GM12878 (cell line): ENCODE data around the gene CALHM2. TPM values are rescaled to one million over a fixed set of nuclear protein-coding genes. Genes with fewer than 3 reads are reported as not detected.

Experiments used
- ATAC-seq: fragments of 200-7000 bp; cut with Tn5 transposase; 3 replicates; pipeline ENCODE4 v1.9.1; 2020; ENCODE audit warnings: mild to moderate bottlenecking, moderate library complexity
- BruUV-seq: library from RNA; stranded (reverse); fragments of 400-500 nt; replicated peaks from 2 replicates; lab custom pipeline; 2021; lab: Mats Ljungman, UMichigan
- CTCF ChIA-PET: fragments of 300-600 bp; sonication (Branson Sonifier 250); formaldehyde crosslinking; extraction: SDS; loops from one replicate; lab custom pipeline; 2021; ENCODE audit warnings: inconsistent platforms; lab: Yijun Ruan, JAX
- POLR2A ChIA-PET: fragments of 350-600 bp; formaldehyde crosslinking; extraction: SDS; loops from one replicate; lab custom pipeline; 2021; ENCODE audit warnings: inconsistent platforms; lab: Charles Lee
- RAD21 ChIA-PET: fragments of 300-600 bp; sonication (Branson Sonifier 250); formaldehyde crosslinking; loops from one replicate; lab custom pipeline; 2023; ENCODE audit warnings: antibody characterized with exemption; ENCODE audit not compliant: unreplicated experiment; lab: Charles Lee
- SMC1A ChIA-PET: fragments of 300-600 bp; sonication (Branson Sonifier 250); formaldehyde crosslinking; loops from one replicate; lab custom pipeline; 2023; ENCODE audit not compliant: unreplicated experiment, uncharacterized antibody; lab: Charles Lee
- DNase-seq: peaks from one replicate; pipeline ENCODE4 v3.0.0-alpha.2; 2011; ENCODE audit warnings: low read depth, low spot score
- FAIRE-seq: peaks from 3 replicates; lab custom pipeline; 2011; peaks lifted over from hg19 to GRCh38; lab: Jason Lieb, UNC
- H2AFZ ChIP-seq: 2 replicates; pipeline ENCODE4 v1.6.0; 2011; ENCODE audit warnings: low read depth, low read length, control low read depth; ENCODE audit not compliant: control insufficient read depth
- H3K27ac ChIP-seq: 2 replicates; pipeline ENCODE4 v1.5.1; 2011; ENCODE audit warnings: control low read depth; ENCODE audit not compliant: control insufficient read depth, insufficient read depth
- H3K27me3 ChIP-seq, 2 experiments: replicated peaks in 1 of 2; 2 replicates each; pipeline versions ENCODE4 v1.6.0 to v1.6.1; 2011; ENCODE audit warnings: low read length in 1 of 2; ENCODE audit not compliant: control insufficient read depth in 2 of 2, insufficient read depth in 2 of 2
- H3K36me3 ChIP-seq, 2 experiments: 2 replicates each; pipeline ENCODE4 v1.5.1; 2011; ENCODE audit warnings: low read length in 1 of 2; ENCODE audit not compliant: control insufficient read depth in 2 of 2, insufficient read depth in 2 of 2
- H3K4me1 ChIP-seq: 2 replicates; pipeline ENCODE4 v1.6.1; 2011; ENCODE audit warnings: mild to moderate bottlenecking, low read length, moderate library complexity, mixed read lengths; ENCODE audit not compliant: control insufficient read depth, insufficient read depth
- H3K4me2 ChIP-seq: 2 replicates; pipeline ENCODE4 v1.6.0; 2011; ENCODE audit warnings: control low read depth; ENCODE audit not compliant: control insufficient read depth, insufficient read depth
- H3K4me3 ChIP-seq: fragments of 200-600 bp; sonication (generic); 2 replicates; pipeline ENCODE4 v1.5.1; 2016
- H3K79me2 ChIP-seq: 2 replicates; pipeline ENCODE4 v1.6.0; 2011; ENCODE audit warnings: low read length; ENCODE audit not compliant: control insufficient read depth, insufficient read depth
- H3K9ac ChIP-seq: 2 replicates; pipeline ENCODE4 v1.8.0; 2011; ENCODE audit warnings: low read length, control low read depth, mixed read lengths; ENCODE audit not compliant: control insufficient read depth, insufficient read depth
- H3K9me3 ChIP-seq: replicated peaks from 3 replicates; pipeline ENCODE4 v1.5.1; 2011; ENCODE audit warnings: mild to moderate bottlenecking, low read length; ENCODE audit not compliant: control insufficient read depth, insufficient read depth
- H4K20me1 ChIP-seq: 2 replicates; pipeline ENCODE4 v1.6.0; 2011; ENCODE audit not compliant: control insufficient read depth, insufficient read depth
- ATF7 ChIP-seq: fragments of 450-650 bp; IDR thresholded peaks from 2 replicates; pipeline ENCODE4 v1.6.1; 2016; ENCODE audit warnings: low read depth, mild to moderate bottlenecking
- CHD2 ChIP-seq: IDR thresholded peaks from 2 replicates; pipeline ENCODE4 v1.6.1; 2011; ENCODE audit warnings: low read depth, low read length, improper control_type of control experiment, borderline replicate concordance
- IKZF1 ChIP-seq: fragments of 450-650 bp; conservative IDR thresholded peaks from 2 replicates; pipeline ENCODE4 v1.6.1; 2017; ENCODE audit warnings: antibody characterized with exemption, mild to moderate bottlenecking
- JUNB ChIP-seq: IDR thresholded peaks from 2 replicates; pipeline ENCODE4 v1.6.1; 2016; ENCODE audit warnings: antibody characterized with exemption, mild to moderate bottlenecking
- MYC ChIP-seq: IDR thresholded peaks from 2 replicates; pipeline ENCODE4 v1.6.1; 2011; ENCODE audit warnings: mild to moderate bottlenecking, low read length, moderate library complexity, inconsistent platforms; ENCODE audit not compliant: insufficient read depth, insufficient replicate concordance, insufficient read length, severe bottlenecking
- NFIC ChIP-seq: IDR thresholded peaks from 2 replicates; pipeline ENCODE4 v1.6.1; 2012; ENCODE audit warnings: low read depth, mild to moderate bottlenecking, inconsistent platforms, low read length, moderate library complexity
- PAX8 ChIP-seq: fragments of 450-650 bp; IDR thresholded peaks from 2 replicates; pipeline ENCODE4 v1.6.1; 2017; ENCODE audit warnings: mild to moderate bottlenecking, moderate library complexity
- PBX3 ChIP-seq: IDR thresholded peaks from 2 replicates; pipeline ENCODE4 v1.6.1; 2011; ENCODE audit warnings: mild to moderate bottlenecking, low read depth, low read length, moderate library complexity; ENCODE audit not compliant: insufficient replicate concordance
- PRDM15 ChIP-seq: fragments of 450-650 bp; formaldehyde crosslinking; IDR thresholded peaks from 2 replicates; pipeline ENCODE4 v1.4.0; 2020; ENCODE audit warnings: mild to moderate bottlenecking, moderate library complexity
- RELB ChIP-seq: fragments of 450-650 bp; IDR thresholded peaks from 2 replicates; pipeline ENCODE4 v1.6.1; 2017; ENCODE audit warnings: low read depth, mild to moderate bottlenecking, moderate library complexity
- USF2 ChIP-seq: IDR thresholded peaks from 2 replicates; pipeline ENCODE4 v1.6.1; 2011; ENCODE audit warnings: low read depth, low read length, improper control_type of control experiment, borderline replicate concordance
- ZNF24 ChIP-seq: fragments of 450-650 bp; IDR thresholded peaks from 2 replicates; pipeline ENCODE4 v1.6.1; 2017; ENCODE audit warnings: antibody characterized with exemption, mild to moderate bottlenecking
- ZSCAN29 ChIP-seq: fragments of 450-650 bp; IDR thresholded peaks from 2 replicates; pipeline ENCODE4 v1.6.1; 2017; ENCODE audit warnings: mild to moderate bottlenecking, moderate library complexity
- WGBS: methylation state at CpG from one replicate; pipeline ENCODE4 v1.1.6; 2016; ENCODE audit warnings: low lambda C conversion rate; ENCODE audit not compliant: insufficient replicate concordance, insufficient coverage; ENCODE audit errors: missing lambda C conversion rate; 5-methylcytosine and 5-hydroxymethylcytosine counted together
- in situ Hi-C: fragments of 300-500 bp; cut with MboI; formaldehyde crosslinking; loops from 9 replicates; pipeline ENCODE4 v1.14.3; 2018; ENCODE audit warnings: mixed read lengths
- intact Hi-C: fragments of 100-400 bp; cut with micrococcal nuclease; formaldehyde crosslinking; loops from one replicate; pipeline ENCODE4 v1.14.2; 2022; ENCODE audit not compliant: unreplicated experiment
- polyA plus RNA-seq, 11 experiments: library from polyadenylated mRNA; depleted of rRNA in 4 of 11; unstranded in 6 of 11; stranded (reverse) in 5 of 11; fragments of >200 nt; fragmentation: Nextera tagmentation in 4 of 11; fragmentation: Illumina TruSeq in 1 of 11; extraction: Ambion mirVana in 4 of 11; extraction: Trizol in 1 of 11; gene quantifications; 1 replicate in 1 of 11; 2 replicates in 10 of 11; pipeline versions ENCODE4 v1.2.1 to v1.2.3, GENCODE V29; 2011 to 2016; ENCODE audit warnings: inconsistent platforms in 2 of 11, missing spikeins in 2 of 11, low read depth in 1 of 11
- total RNA-seq, 4 experiments: library from RNA; depleted of rRNA in 3 of 4; stranded (reverse); fragments of >200 nt in 3 of 4; fragmentation: Illumina TruSeq in 1 of 4; extraction: Trizol in 1 of 4; gene quantifications; 2 replicates each; pipeline versions ENCODE4 v1.2.1 to v1.2.3, GENCODE V29; 2013 to 2021

The CALHM2 gene
- total and polyA plus RNA-seq, 10 of the 15 experiments (the other 5 are each of a cell fraction or from before 2014, with no cell fraction given), result 0.60 to 23.7 (median 9.3) TPM

GRCh38 chr10:103499881-103500280 lies 47.7 kb upstream of the CALHM2 start (continued):
- TF ChIP-seq NFIC, result no peak
- no peak for TF ChIP-seq USF2
- TF ChIP-seq JUNB, result no peak
- TF ChIP-seq IKZF1, result no peak
- no peak for TF ChIP-seq ZSCAN29
- TF ChIP-seq CHD2, result no peak

- ChIA-PET SMC1A (interaction anchor here (1.1 kb wide), 1 partner anchor 11 kb away, joined by 3 read pairs; no protein-coding TSS in a partner anchor), CTCF (interaction anchor here (1.0 kb wide), 1 partner anchor 187 kb away, joined by 5 read pairs; no protein-coding TSS in a partner anchor), POLR2A (no interaction called here), RAD21 (interaction anchor here (0.7 to 1.2 kb wide), 2 partner anchors 10 to 114 kb away, joined by 3 to 4 read pairs; no protein-coding TSS in a partner anchor)
- Histone ChIP-seq H3K79me2 (no peaks in the 10 kb centered on the region), H3K4me1 (peaks cover under 1% of the 10 kb centered on the region), H4K20me1 (no peaks in the 10 kb centered on the region), H2AFZ (no peak overlapping the region), H3K4me2 (no peak overlapping the region), H3K9ac (no peak overlapping the region), H3K27ac (no peak overlapping the region), H3K4me3 (no peak overlapping the region), H3K36me3 (no peaks in the 10 kb centered on the region), H3K27me3 (peaks cover 11 to 14% of the 10 kb centered on the region in 2 experiments), H3K9me3 (no peaks in the 10 kb centered on the region)
- WGBS, result 54% methylated on average over 5 of the region's 5 CpGs
- DNase-seq, result no peak
- FAIRE-seq, result no peak
- no TSS peak for BruUV-seq
- TF ChIP-seq RELB, result no peak
- no peak for TF ChIP-seq PRDM15
- no peak for TF ChIP-seq ZNF24
- TF ChIP-seq PBX3, result no peak
- TF ChIP-seq NFIC, result no peak
- TF ChIP-seq MYC, result no peak
- TF ChIP-seq ATF7, result no peak
- TF ChIP-seq PAX8, result no peak
- ATAC-seq, result peak; percentile 14; the same call in 1 of the 3 replicates
- in situ Hi-C loops (no loop called here), intact Hi-C loops (no loop called here)
Measured at GRCh38 chr10:103498936-103499638, 46.9 kb upstream of the CALHM2 start.
